SU-DHL-6 (cell line): ENCODE data around the gene TLR2.

Source experiments
- H2AFZ ChIP-seq: fragments of 200-600 bp; sonication (generic); 2 replicates; pipeline ENCODE4 v1.6.1; 2014; ENCODE audit warnings: low read depth, mild to moderate bottlenecking, moderate library complexity, mixed read lengths, antibody characterized with exemption, low read length; ENCODE audit not compliant: severe bottlenecking
- H3F3A ChIP-seq: fragments of 200-600 bp; shearing (Covaris generic); 2 replicates; pipeline ENCODE4 v1.6.0; 2016; ENCODE audit warnings: antibody characterized with exemption, mild to moderate bottlenecking; ENCODE audit not compliant: insufficient read depth
- H3K27ac ChIP-seq: fragments of 200-600 bp; sonication (generic); 2 replicates; pipeline ENCODE4 v1.5.1; 2016; ENCODE audit warnings: low read depth, mild to moderate bottlenecking, low read length, moderate library complexity, mixed read lengths
- H3K27me3 ChIP-seq: fragments of 200-600 bp; sonication (generic), shearing (Covaris generic); 2 replicates; pipeline ENCODE4 v1.6.0; 2014; ENCODE audit warnings: mild to moderate bottlenecking, low read length
- H3K36me3 ChIP-seq: fragments of 200-600 bp; sonication (generic); 2 replicates; pipeline ENCODE4 v1.6.1; 2014; ENCODE audit warnings: mild to moderate bottlenecking, low read length, mixed read lengths
- H3K4me2 ChIP-seq: fragments of 300-600, 200-600 bp; shearing (Covaris generic), sonication (generic); 2 replicates; pipeline ENCODE4 v1.6.0; 2014; ENCODE audit warnings: low read length, low read depth, mild to moderate bottlenecking; ENCODE audit not compliant: poor library complexity, severe bottlenecking
- H3K4me3 ChIP-seq: fragments of 200-600 bp; sonication (generic); 2 replicates; pipeline ENCODE4 v1.5.1; 2014; ENCODE audit warnings: antibody characterized with exemption, low read length, mild to moderate bottlenecking, mixed read lengths; ENCODE audit not compliant: insufficient read depth, poor library complexity, severe bottlenecking
- H3K79me2 ChIP-seq: fragments of 200-600 bp; sonication (generic); 2 replicates; pipeline ENCODE4 v1.6.1; 2014; ENCODE audit warnings: mild to moderate bottlenecking, low read length, moderate library complexity; ENCODE audit not compliant: insufficient read depth
- H3K9ac ChIP-seq: fragments of 200-600 bp; sonication (generic); 2 replicates; pipeline ENCODE4 v1.7.0; 2014; ENCODE audit warnings: mild to moderate bottlenecking, low read length
- H3K9me2 ChIP-seq: fragments of 200-600 bp; sonication (generic); replicated peaks from 2 replicates; pipeline ENCODE4 v1.6.1; 2014; ENCODE audit warnings: low read length; ENCODE audit not compliant: insufficient read depth
- H3K9me3 ChIP-seq: fragments of 200-600 bp; sonication (generic); 2 replicates; pipeline ENCODE4 v1.6.1; 2014; ENCODE audit warnings: low read length, mixed read lengths; ENCODE audit not compliant: insufficient read depth
- H4K20me1 ChIP-seq: fragments of 200-600 bp; sonication (generic); 2 replicates; pipeline ENCODE4 v1.6.1; 2014; ENCODE audit warnings: low read depth, mild to moderate bottlenecking, antibody characterized with exemption, low read length, moderate library complexity, mixed read lengths
- EZH2phosphoT487 ChIP-seq: fragments of 200-600 bp; sonication (generic), shearing (Covaris generic); conservative IDR thresholded peaks from 2 replicates; pipeline ENCODE4 v1.6.1; 2018; ENCODE audit warnings: mild to moderate bottlenecking, antibody characterized with exemption, low read length, moderate library complexity, mixed read lengths
- TF ChIP-seq, protein P1 (sequence below): fragments of 200-600 bp; sonication (generic); IDR thresholded peaks from one replicate; pipeline ENCODE4 v1.5.1; 2017; ENCODE audit warnings: antibody characterized with exemption, mild to moderate bottlenecking, low read length, moderate library complexity; ENCODE audit not compliant: insufficient read depth, poor library complexity, severe bottlenecking

Gene TLR2

DNA sequence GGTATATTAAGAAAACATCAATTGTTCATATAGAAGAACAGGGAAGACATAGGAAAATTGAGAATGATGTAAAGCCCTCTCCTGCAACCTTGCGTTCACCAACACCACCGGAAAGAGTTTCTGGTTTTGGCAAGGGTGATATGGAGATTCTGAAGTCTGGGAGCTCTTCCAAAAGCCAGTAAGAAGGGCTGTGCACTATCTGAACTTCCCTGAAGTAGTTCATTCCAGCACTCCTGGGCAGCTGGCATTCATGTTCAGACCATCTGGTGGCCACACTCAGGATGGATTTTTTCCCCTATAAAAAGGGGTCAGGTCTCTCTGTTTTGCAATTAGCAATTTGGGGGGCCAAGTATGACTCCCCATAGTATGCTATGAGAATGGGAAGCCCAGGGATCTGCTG lies 15.4 kb upstream of the TLR2 start:
- no peaks in the 10 kb centered on the region for H4K20me1 ChIP-seq
- H3F3A ChIP-seq = no peaks in the 10 kb centered on the region
- H3K36me3 ChIP-seq = no peaks in the 10 kb centered on the region
- H2AFZ ChIP-seq = no peak overlapping the region
- H3K9me3 ChIP-seq = no peaks in the 10 kb centered on the region
- H3K4me3 ChIP-seq = no peak overlapping the region
- H3K9ac ChIP-seq = no peak overlapping the region
- H3K27ac ChIP-seq = no peak overlapping the region
- no peaks in the 10 kb centered on the region for H3K9me2 ChIP-seq
- no peak for TF ChIP-seq EZH2phosphoT487
- TF ChIP-seq, protein P1, sequence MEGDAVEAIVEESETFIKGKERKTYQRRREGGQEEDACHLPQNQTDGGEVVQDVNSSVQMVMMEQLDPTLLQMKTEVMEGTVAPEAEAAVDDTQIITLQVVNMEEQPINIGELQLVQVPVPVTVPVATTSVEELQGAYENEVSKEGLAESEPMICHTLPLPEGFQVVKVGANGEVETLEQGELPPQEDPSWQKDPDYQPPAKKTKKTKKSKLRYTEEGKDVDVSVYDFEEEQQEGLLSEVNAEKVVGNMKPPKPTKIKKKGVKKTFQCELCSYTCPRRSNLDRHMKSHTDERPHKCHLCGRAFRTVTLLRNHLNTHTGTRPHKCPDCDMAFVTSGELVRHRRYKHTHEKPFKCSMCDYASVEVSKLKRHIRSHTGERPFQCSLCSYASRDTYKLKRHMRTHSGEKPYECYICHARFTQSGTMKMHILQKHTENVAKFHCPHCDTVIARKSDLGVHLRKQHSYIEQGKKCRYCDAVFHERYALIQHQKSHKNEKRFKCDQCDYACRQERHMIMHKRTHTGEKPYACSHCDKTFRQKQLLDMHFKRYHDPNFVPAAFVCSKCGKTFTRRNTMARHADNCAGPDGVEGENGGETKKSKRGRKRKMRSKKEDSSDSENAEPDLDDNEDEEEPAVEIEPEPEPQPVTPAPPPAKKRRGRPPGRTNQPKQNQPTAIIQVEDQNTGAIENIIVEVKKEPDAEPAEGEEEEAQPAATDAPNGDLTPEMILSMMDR = no peak
- no peaks in the 10 kb centered on the region for H3K27me3 ChIP-seq
- no peaks in the 10 kb centered on the region for H3K79me2 ChIP-seq
- H3K4me2 ChIP-seq = no peak overlapping the region

DNA sequence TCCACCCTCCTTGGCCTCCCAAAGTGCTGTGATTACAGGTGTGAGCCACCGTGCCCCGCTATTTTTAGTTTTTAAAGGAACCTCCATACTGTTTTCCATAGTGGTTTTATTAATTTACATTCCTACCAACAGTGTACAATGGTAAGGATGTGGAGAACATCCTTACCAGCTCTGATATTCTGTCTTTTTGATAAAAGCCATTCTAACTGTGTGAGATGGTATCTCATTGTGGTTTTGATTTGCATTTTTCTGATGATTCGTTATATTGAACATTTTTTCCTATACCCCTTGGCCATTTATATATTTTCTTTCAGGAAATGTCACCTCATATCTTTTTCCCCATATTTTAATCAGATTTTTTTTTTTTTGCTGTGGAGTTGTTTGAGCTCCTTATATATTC lies 14.2 kb upstream of the TLR2 start:
- Histone ChIP-seq H3K4me2 (no peak overlapping the region), H3K9me2 (no peaks in the 10 kb centered on the region), H4K20me1 (no peaks in the 10 kb centered on the region), H3K36me3 (no peaks in the 10 kb centered on the region), H3K4me3 (no peak overlapping the region), H3K79me2 (no peaks in the 10 kb centered on the region), H3K9me3 (no peaks in the 10 kb centered on the region), H3F3A (no peaks in the 10 kb centered on the region), H2AFZ (no peak overlapping the region), H3K9ac (no peak overlapping the region), H3K27me3 (no peaks in the 10 kb centered on the region), H3K27ac (no peak overlapping the region)
- TF ChIP-seq EZH2phosphoT487 = no peak
- TF ChIP-seq, protein P1 = no peak

- Histone ChIP-seq H3K36me3 (no peaks in the 10 kb centered on the region), H3K9me2 (no peaks in the 10 kb centered on the region), H2AFZ (no peak overlapping the region), H3K9me3 (no peaks in the 10 kb centered on the region), H3K27ac (no peak overlapping the region), H3K4me2 (no peak overlapping the region), H3K27me3 (no peaks in the 10 kb centered on the region), H3K79me2 (no peaks in the 10 kb centered on the region), H3K9ac (no peak overlapping the region), H3K4me3 (no peak overlapping the region), H4K20me1 (no peaks in the 10 kb centered on the region), H3F3A (no peaks in the 10 kb centered on the region)
- TF ChIP-seq, protein P1 = no peak
- no peak for TF ChIP-seq EZH2phosphoT487
Measured at GRCh38 chr4:153676486-153676885, 7.6 kb upstream of the TLR2 start.

DNA sequence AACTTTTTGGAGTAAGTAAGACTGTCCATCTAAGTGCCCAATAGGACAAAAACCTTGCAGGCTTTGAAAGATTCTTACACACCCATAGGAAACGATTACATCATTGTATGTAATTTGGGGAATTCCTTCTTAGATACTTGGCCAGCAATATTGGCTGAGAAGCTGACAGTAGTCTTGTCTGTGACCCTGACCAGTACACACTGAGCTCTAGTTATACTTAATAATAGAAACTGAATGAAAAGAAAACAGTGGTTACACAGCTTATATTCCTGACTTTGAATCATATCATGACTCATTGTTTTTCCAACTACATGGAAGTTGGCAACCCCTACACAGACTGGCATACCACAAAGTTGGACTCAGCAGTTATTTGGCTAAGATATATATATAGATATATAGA lies 7.1 kb upstream of the TLR2 start:
- no peaks in the 10 kb centered on the region for H3K27me3 ChIP-seq
- H3K79me2 ChIP-seq = no peaks in the 10 kb centered on the region
- no peak overlapping the region for H3K27ac ChIP-seq
- no peak overlapping the region for H3K4me2 ChIP-seq
- H3K9me2 ChIP-seq = no peaks in the 10 kb centered on the region
- no peak for TF ChIP-seq EZH2phosphoT487
- TF ChIP-seq, protein P1 = no peak
- no peak overlapping the region for H2AFZ ChIP-seq
- H3F3A ChIP-seq = no peaks in the 10 kb centered on the region
- no peaks in the 10 kb centered on the region for H3K9me3 ChIP-seq
- no peak overlapping the region for H3K4me3 ChIP-seq
- no peaks in the 10 kb centered on the region for H4K20me1 ChIP-seq
- no peak overlapping the region for H3K9ac ChIP-seq
- no peaks in the 10 kb centered on the region for H3K36me3 ChIP-seq
